HEK293T (cell line): Measurements from ENCODE around the gene ASS1.

Experiments
- CTCF ChIA-PET: fragments of 350-600 bp; formaldehyde crosslinking; extraction: SDS; loops from one replicate; lab custom pipeline; 2021; ENCODE audit warnings: antibody characterized with exemption, inconsistent platforms; lab: Yijun Ruan, JAX
- POLR2A ChIA-PET: fragments of 350-600 bp; formaldehyde crosslinking; extraction: SDS; loops from one replicate; lab custom pipeline; 2020; ENCODE audit warnings: antibody characterized with exemption, inconsistent platforms; lab: Yijun Ruan, JAX
- DNase-seq: peaks from one replicate; pipeline ENCODE4 v3.0.0; 2012; ENCODE audit warnings: mixed read lengths; ENCODE audit errors: extremely low spot score
- ARNT ChIP-seq: fragments of 450-650 bp; IDR thresholded peaks from 2 replicates; pipeline ENCODE4 v1.6.1; 2017; ENCODE audit warnings: mild to moderate bottlenecking
- BHLHE40 ChIP-seq: fragments of 450-650 bp; IDR thresholded peaks from 2 replicates; pipeline ENCODE4 v1.6.1; 2016; ENCODE audit warnings: mild to moderate bottlenecking, moderate library complexity, borderline replicate concordance
- CTBP1 ChIP-seq: fragments of 450-650 bp; IDR thresholded peaks from 2 replicates; pipeline ENCODE4 v1.6.1; 2016; ENCODE audit warnings: borderline replicate concordance
- ELF4 ChIP-seq: fragments of 450-650 bp; IDR thresholded peaks from 2 replicates; pipeline ENCODE4 v1.6.1; 2017; ENCODE audit warnings: antibody characterized with exemption
- FOXA1 ChIP-seq: fragments of 450-650 bp; IDR thresholded peaks from 2 replicates; pipeline ENCODE4 v1.6.1; 2016; ENCODE audit warnings: mild to moderate bottlenecking
- FOXK2 ChIP-seq: fragments of 450-650 bp; IDR thresholded peaks from 2 replicates; pipeline ENCODE4 v1.6.1; 2016; ENCODE audit warnings: mild to moderate bottlenecking
- FOXM1 ChIP-seq: fragments of 450-650 bp; IDR thresholded peaks from 2 replicates; pipeline ENCODE4 v1.6.1; 2017; ENCODE audit warnings: mild to moderate bottlenecking, borderline replicate concordance
- HDGF ChIP-seq: fragments of 450-650 bp; IDR thresholded peaks from 2 replicates; pipeline ENCODE4 v1.6.1; 2017; ENCODE audit warnings: antibody characterized with exemption, borderline replicate concordance
- L3MBTL2 ChIP-seq: fragments of 450-650 bp; conservative IDR thresholded peaks from 2 replicates; pipeline ENCODE4 v1.6.1; 2016; ENCODE audit warnings: mild to moderate bottlenecking
- LEF1 ChIP-seq: fragments of 450-650 bp; IDR thresholded peaks from 2 replicates; pipeline ENCODE4 v1.6.1; 2017; ENCODE audit warnings: mild to moderate bottlenecking, borderline replicate concordance
- NFRKB ChIP-seq: fragments of 450-650 bp; IDR thresholded peaks from 2 replicates; pipeline ENCODE4 v1.6.1; 2016; ENCODE audit warnings: mild to moderate bottlenecking, moderate library complexity
- SP1 ChIP-seq: fragments of 450-650 bp; IDR thresholded peaks from 2 replicates; pipeline ENCODE4 v1.6.1; 2017
- SUZ12 ChIP-seq: fragments of 450-650 bp; IDR thresholded peaks from 2 replicates; pipeline ENCODE4 v1.6.1; 2016; ENCODE audit warnings: mild to moderate bottlenecking
- TARDBP ChIP-seq: fragments of 450-650 bp; IDR thresholded peaks from 2 replicates; pipeline ENCODE4 v1.6.1; 2016
- ZNF384 ChIP-seq: fragments of 450-650 bp; IDR thresholded peaks from 2 replicates; pipeline ENCODE4 v1.6.1; 2016
- TF ChIP-seq, protein P1 (sequence below): fragments of 450-650 bp; IDR thresholded peaks from 2 replicates; pipeline ENCODE4 v1.6.1; 2016

The ASS1 gene

GRCh38 chr9:130462685-130463540 lies 18.2 kb downstream of the ASS1 start:
- POLR2A ChIA-PET, result interaction anchor here (1.3 kb wide), 1 partner anchor 231 kb away, joined by 3 read pairs; the partner anchor contains the start of gene EXOSC2
- CTCF ChIA-PET, result no interaction called here

DNA sequence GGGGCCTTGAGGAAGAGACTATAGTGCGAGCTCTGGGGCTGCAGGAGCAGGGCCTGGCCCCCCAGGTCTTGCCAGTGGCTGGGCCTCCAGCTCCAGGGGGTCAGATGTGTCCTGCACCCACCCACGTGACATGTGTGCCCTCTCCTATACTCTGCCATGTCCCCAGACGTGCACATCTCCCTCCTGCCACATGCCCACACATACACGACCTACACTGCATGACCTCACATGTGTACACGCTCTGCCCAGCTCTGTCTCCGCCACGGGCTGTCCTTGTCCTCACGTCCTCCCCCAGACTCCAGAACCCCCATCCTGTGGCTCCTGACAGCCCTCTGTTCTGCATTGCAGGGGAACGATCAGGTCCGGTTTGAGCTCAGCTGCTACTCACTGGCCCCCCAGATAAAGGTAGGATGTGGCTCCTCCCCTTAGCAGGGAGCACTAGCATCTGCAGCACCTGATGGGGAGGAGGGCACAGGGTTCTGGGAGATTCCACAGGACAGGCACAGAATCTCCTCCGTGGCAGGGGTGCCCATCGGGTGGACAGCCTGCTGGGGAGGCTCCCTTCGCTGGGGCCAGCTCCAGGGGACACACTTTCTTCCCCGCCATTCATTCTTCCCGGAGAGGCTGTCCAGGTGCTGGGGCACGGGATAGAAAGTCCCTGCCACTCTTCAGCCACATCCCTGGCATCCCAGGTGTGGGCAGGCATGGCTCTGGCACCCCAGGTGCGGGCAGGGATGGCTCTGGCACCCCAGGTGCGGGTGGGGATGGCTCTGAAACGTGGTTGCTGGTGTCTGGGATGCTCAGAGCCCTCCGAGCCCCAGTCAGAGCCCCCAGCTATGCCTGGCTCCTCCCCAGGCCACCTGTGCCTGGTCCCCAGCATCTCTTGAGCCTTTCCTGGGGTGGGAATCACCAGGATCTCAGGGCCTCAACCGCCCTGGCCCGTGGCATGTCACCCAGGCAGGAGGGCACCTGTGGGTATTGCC lies 19.3 kb downstream of the ASS1 start:
- ChIA-PET POLR2A (interaction anchor here (1.3 kb wide), 1 partner anchor 230 kb away, joined by 3 read pairs; the partner anchor contains the start of gene EXOSC2), CTCF (interaction anchor here (1.1 to 1.4 kb wide), 2 partner anchors 159 to 219 kb away, joined by 3 to 6 read pairs; no protein-coding TSS in a partner anchor)
- TF ChIP-seq SP1 (no peak), ELF4 (no peak), HDGF (no peak), NFRKB (no peak), BHLHE40 (no peak), LEF1 (no peak), CTBP1 (no peak), SUZ12 (no peak), TARDBP (no peak), L3MBTL2 (no peak), ZNF384 (no peak), FOXA1 (no peak), FOXM1 (no peak), FOXK2 (no peak), ARNT (no peak)
- TF ChIP-seq, protein P1, sequence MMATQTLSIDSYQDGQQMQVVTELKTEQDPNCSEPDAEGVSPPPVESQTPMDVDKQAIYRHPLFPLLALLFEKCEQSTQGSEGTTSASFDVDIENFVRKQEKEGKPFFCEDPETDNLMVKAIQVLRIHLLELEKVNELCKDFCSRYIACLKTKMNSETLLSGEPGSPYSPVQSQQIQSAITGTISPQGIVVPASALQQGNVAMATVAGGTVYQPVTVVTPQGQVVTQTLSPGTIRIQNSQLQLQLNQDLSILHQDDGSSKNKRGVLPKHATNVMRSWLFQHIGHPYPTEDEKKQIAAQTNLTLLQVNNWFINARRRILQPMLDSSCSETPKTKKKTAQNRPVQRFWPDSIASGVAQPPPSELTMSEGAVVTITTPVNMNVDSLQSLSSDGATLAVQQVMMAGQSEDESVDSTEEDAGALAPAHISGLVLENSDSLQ, result no peak
- no peak for DNase-seq

More at GRCh38 chr9:130462685-130463540, 18.2 kb downstream of the ASS1 start:
- no peak for TF ChIP-seq L3MBTL2
- no peak for TF ChIP-seq LEF1
- no peak for TF ChIP-seq HDGF
- TF ChIP-seq CTBP1, result no peak
- no peak for TF ChIP-seq FOXK2
- no peak for TF ChIP-seq TARDBP
- TF ChIP-seq ZNF384, result no peak
- TF ChIP-seq FOXM1, result no peak
- TF ChIP-seq FOXA1, result no peak
- no peak for TF ChIP-seq ARNT
- TF ChIP-seq SUZ12, result no peak
- TF ChIP-seq, protein P1, result no peak
- TF ChIP-seq SP1, result no peak
- TF ChIP-seq ELF4, result no peak
- no peak for TF ChIP-seq NFRKB
- DNase-seq, result no peak

DNA sequence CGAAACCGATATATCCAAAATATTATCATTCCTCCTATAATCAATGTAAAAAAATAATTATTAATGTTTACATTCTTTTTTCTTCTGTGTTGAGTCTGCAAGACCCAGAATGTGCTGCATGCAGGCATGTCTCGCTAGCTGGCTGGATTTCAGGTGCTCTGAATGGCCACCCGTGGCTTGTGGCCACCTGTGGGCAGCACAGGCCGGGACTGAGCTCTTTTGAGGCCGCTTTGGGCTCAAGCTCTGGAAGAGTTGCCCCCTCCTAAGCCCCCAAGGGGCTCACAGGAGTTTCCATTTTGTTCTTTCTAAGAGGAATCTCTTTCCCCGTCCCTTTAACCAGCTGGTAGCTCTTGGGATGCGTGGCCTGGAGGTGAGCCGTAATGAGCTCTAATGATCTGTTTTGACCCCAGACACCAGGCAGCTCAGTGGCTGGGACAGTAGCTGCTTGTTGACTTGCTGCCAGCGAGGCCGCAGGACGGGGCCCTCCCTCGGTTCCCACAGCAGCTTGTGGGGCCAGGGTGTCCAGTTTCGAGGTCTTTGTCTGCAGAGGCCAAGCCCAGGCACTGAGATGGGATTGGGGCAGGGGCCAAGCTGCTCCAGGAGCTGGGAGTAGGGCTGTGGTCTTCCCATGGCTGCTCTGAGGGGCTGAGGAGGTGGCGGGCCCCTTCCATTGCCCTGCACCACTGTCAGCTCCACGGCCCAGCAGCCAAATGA lies 20.8 kb downstream of the ASS1 start:
- no peak for TF ChIP-seq ELF4
- no peak for TF ChIP-seq TARDBP
- TF ChIP-seq FOXM1, result no peak
- POLR2A ChIA-PET, result no interaction called here
- CTCF ChIA-PET, result interaction anchor here (1.1 to 1.4 kb wide), 2 partner anchors 158 to 217 kb away, joined by 3 to 6 read pairs; no protein-coding TSS in a partner anchor
- DNase-seq, result no peak

DNA sequence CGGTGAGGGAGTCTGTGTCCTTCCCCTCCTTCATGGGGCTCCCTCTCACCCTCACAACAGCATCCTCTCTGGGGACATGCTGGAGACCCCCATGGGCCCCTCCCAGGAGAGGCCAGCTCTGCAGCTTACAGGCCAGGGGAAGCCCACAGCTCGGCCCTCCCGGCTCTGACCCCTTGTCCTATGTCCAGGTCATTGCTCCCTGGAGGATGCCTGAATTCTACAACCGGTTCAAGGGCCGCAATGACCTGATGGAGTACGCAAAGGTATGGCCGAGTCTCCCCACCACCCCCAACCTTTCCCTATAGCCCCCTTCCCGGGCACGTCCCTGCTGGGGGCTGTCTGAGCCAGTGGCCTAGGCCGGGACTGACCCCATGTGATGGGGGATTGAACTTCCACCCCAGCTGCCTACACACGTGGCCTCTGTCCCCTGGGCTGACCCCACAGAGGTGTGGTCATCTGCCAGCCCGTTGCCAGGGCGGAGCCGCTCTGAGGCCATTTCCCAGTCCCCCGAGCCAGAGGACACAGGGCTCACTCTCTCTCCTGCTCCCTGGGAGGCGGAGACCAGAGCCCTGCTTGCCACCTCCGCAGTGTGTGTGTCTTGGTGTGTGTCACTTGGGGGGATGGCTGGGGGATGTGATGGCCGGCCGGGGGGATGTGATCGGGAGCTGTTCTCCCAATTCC lies 21.9 kb downstream of the ASS1 start:
- no peak for TF ChIP-seq SUZ12
- TF ChIP-seq, protein P1, result no peak
- TF ChIP-seq FOXK2, result no peak
- TF ChIP-seq FOXA1, result no peak
- TF ChIP-seq LEF1, result no peak
- TF ChIP-seq SP1, result no peak
- no peak for TF ChIP-seq NFRKB
- TF ChIP-seq ELF4, result no peak
- no peak for DNase-seq
- POLR2A ChIA-PET, result no interaction called here
- CTCF ChIA-PET, result no interaction called here
